GM23338 (cell line): ENCODE measurements around the gene CDK1. TPM values are rescaled to one million over a fixed set of nuclear protein-coding genes. Genes with fewer than 3 reads are reported as not detected.
A peak's percentile ranks its signal among the peaks of the same experiment; 100 is the strongest.

Experiments
- ATAC-seq: fragments of 200-7000 bp; cut with Tn5 transposase; 3 replicates; pipeline ENCODE4 v1.9.1; 2020
- DNase-seq: peaks from one replicate; pipeline ENCODE4 v3.0.0-alpha.2; 2015; ENCODE audit warnings: low spot score
- H2AFZ ChIP-seq: fragments of 200-600 bp; sonication (generic); 2 replicates; pipeline ENCODE4 v1.8.0; 2016; ENCODE audit warnings: antibody characterized with exemption, mild to moderate bottlenecking, moderate library complexity
- H3F3A ChIP-seq: fragments of 200-600 bp; sonication (generic); replicated peaks from 2 replicates; pipeline ENCODE4 v1.8.0; 2017; ENCODE audit warnings: antibody characterized with exemption, mixed run types, low read depth
- H3K27ac ChIP-seq: fragments of 200-600 bp; sonication (generic); 2 replicates; pipeline ENCODE4 v1.6.1; 2016; ENCODE audit warnings: low read depth
- H3K27me3 ChIP-seq: fragments of 200-600 bp; sonication (generic); 2 replicates; pipeline ENCODE4 v1.8.0; 2016; ENCODE audit warnings: mild to moderate bottlenecking, mixed run types, moderate library complexity; ENCODE audit not compliant: insufficient read depth
- H3K36me3 ChIP-seq: fragments of 200-600 bp; sonication (generic); 2 replicates; pipeline ENCODE4 v1.8.0; 2016; ENCODE audit warnings: mild to moderate bottlenecking; ENCODE audit not compliant: insufficient read depth
- H3K4me1 ChIP-seq: fragments of 200-600 bp; sonication (generic); 2 replicates; pipeline ENCODE4 v1.8.0; 2016; ENCODE audit warnings: mild to moderate bottlenecking, moderate library complexity; ENCODE audit not compliant: insufficient read depth
- H3K4me2 ChIP-seq: fragments of 200-600 bp; sonication (generic); 2 replicates; pipeline ENCODE4 v1.7.1; 2017; ENCODE audit warnings: mixed run types
- H3K4me3 ChIP-seq: fragments of 200-600 bp; sonication (generic); 2 replicates; pipeline ENCODE4 v1.6.1; 2016; ENCODE audit warnings: mixed run types
- H3K79me2 ChIP-seq: fragments of 200-600 bp; sonication (generic); replicated peaks from 2 replicates; pipeline ENCODE4 v1.8.0; 2017; ENCODE audit warnings: mild to moderate bottlenecking; ENCODE audit not compliant: insufficient read depth
- H3K9me2 ChIP-seq: fragments of 200-600 bp; sonication (generic); 2 replicates; pipeline ENCODE4 v1.8.0; 2017; ENCODE audit not compliant: insufficient read depth
- H4K20me1 ChIP-seq: fragments of 200-600 bp; sonication (generic); replicated peaks from 2 replicates; pipeline ENCODE4 v1.8.0; 2017; ENCODE audit warnings: mild to moderate bottlenecking; ENCODE audit not compliant: insufficient read depth
- H3K27ac Mint-ChIP-seq: 2 replicates; pipeline ENCODE4 v1.8.0; 2020; ENCODE audit warnings: inconsistent platforms, mild to moderate bottlenecking, moderate library complexity, mixed read lengths
- H3K27me3 Mint-ChIP-seq: 3 replicates; pipeline ENCODE4 v1.8.0; 2022; ENCODE audit warnings: low read depth, mild to moderate bottlenecking, moderate library complexity, mixed read lengths, inconsistent platforms; ENCODE audit not compliant: insufficient read depth, poor library complexity
- H3K36me3 Mint-ChIP-seq: 3 replicates; pipeline ENCODE4 v1.8.0; 2021; ENCODE audit warnings: low read depth, mild to moderate bottlenecking, inconsistent platforms, moderate library complexity, mixed read lengths
- H3K4me1 Mint-ChIP-seq: 3 replicates; pipeline ENCODE4 v1.8.0; 2020; ENCODE audit warnings: mild to moderate bottlenecking, inconsistent platforms, mixed read lengths
- H3K4me3 Mint-ChIP-seq: 3 replicates; pipeline ENCODE4 v1.8.0; 2021; ENCODE audit warnings: moderate library complexity, mild to moderate bottlenecking, inconsistent platforms, mixed read lengths
- H3K9me3 Mint-ChIP-seq: 3 replicates; pipeline ENCODE4 v1.8.0; 2020; ENCODE audit warnings: moderate library complexity, mild to moderate bottlenecking, inconsistent platforms, mixed read lengths
- CREB1 ChIP-seq: fragments of 250-450 bp; sonication (Bioruptor Pico); IDR thresholded peaks from 2 replicates; pipeline ENCODE4 v1.5.0; 2020; ENCODE audit warnings: low read depth, mild to moderate bottlenecking, moderate library complexity
- EZH2 ChIP-seq: fragments of 200-600 bp; sonication (generic); IDR thresholded peaks from one replicate; pipeline ENCODE4 v1.8.0; 2017; ENCODE audit warnings: antibody characterized with exemption, mild to moderate bottlenecking, low read depth; ENCODE audit not compliant: unreplicated experiment
- EZH2phosphoT487 ChIP-seq: fragments of 200-600 bp; sonication (generic); IDR thresholded peaks from one replicate; pipeline ENCODE4 v1.8.1; 2018; ENCODE audit warnings: antibody characterized with exemption; ENCODE audit not compliant: unreplicated experiment
- JUNB ChIP-seq: IDR thresholded peaks from one replicate; pipeline ENCODE4 v1.6.1; 2016; ENCODE audit warnings: antibody characterized with exemption; ENCODE audit not compliant: unreplicated experiment
- NANOG ChIP-seq: IDR thresholded peaks from 2 replicates; pipeline ENCODE4 v1.6.1; 2016; ENCODE audit warnings: antibody characterized with exemption, borderline replicate concordance
- POLR2AphosphoS5 ChIP-seq: IDR thresholded peaks from 2 replicates; pipeline ENCODE4 v1.6.1; 2016; ENCODE audit warnings: antibody characterized with exemption, low read depth
- STAT1 ChIP-seq: IDR thresholded peaks from one replicate; pipeline ENCODE4 v1.6.1; 2016; ENCODE audit warnings: antibody characterized with exemption; ENCODE audit not compliant: unreplicated experiment
- ZNF114 ChIP-seq: fragments of 250-450 bp; sonication (Bioruptor Pico); IDR thresholded peaks from 2 replicates; pipeline ENCODE4 v1.5.0; 2020; ENCODE audit warnings: mild to moderate bottlenecking, moderate library complexity
- ZNF331 ChIP-seq: fragments of 250-450 bp; sonication (Bioruptor Pico); IDR thresholded peaks from 2 replicates; pipeline ENCODE4 v1.5.0; 2020; ENCODE audit warnings: low read depth, mild to moderate bottlenecking, moderate library complexity
- polyA plus RNA-seq: library from polyadenylated mRNA; unstranded; fragments of >200 nt; fragmentation: Nextera tagmentation; extraction: Ambion mirVana; gene quantifications from 2 replicates; pipeline ENCODE4 v1.2.1, GENCODE V29; 2016
- total RNA-seq: library from RNA; depleted of rRNA; stranded (reverse); fragments of >200 nt; shearing (Covaris generic); gene quantifications from 2 replicates; pipeline ENCODE4 v1.2.3, GENCODE V29; 2014
- TF ChIP-seq, protein P1 (sequence below), 2 experiments: fragments of 200-600 bp in 1 of 2; sonication (generic) in 1 of 2; conservative IDR thresholded peaks; 2 replicates each; pipeline versions ENCODE4 v1.5.1 to v1.6.1; 2016 to 2017; ENCODE audit warnings: antibody characterized with exemption in 2 of 2, low read depth in 2 of 2, mild to moderate bottlenecking in 2 of 2, moderate library complexity in 1 of 2
- TF ChIP-seq, protein P2 (sequence below): IDR thresholded peaks from 2 replicates; pipeline ENCODE4 v1.6.1; 2016; ENCODE audit warnings: antibody characterized with exemption
- TF ChIP-seq, protein P3 (sequence below): IDR thresholded peaks from one replicate; pipeline ENCODE4 v1.6.1; 2018; ENCODE audit warnings: antibody characterized with exemption; ENCODE audit not compliant: unreplicated experiment
- TF ChIP-seq, protein P4 (sequence below): fragments of 250-450 bp; sonication (Bioruptor Pico); IDR thresholded peaks from 2 replicates; pipeline ENCODE4 v1.5.0; 2020; ENCODE audit warnings: mild to moderate bottlenecking, moderate library complexity

The CDK1 gene
- total and polyA plus RNA-seq, 2 experiments from 2014 or later = 165 to 166 TPM

DNA sequence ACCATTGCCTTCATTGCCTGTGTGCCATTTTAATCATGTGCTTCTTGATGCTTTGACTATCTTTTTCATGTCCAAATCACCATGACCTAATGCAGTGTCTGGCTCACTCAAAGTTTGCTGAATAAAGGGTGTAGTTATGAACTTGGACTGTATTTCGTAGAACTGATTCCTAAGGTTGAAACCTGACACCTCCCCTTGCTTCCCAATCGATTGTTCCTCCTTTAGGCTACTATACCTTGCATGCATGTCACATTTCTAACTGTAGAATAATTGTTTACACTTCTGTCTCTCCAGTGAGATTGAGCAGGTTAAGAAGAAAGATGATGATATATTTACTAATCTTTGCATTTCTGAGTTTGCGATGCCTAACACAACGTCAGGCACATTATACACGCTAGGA is 41.0 kb upstream of the CDK1 start:
- Histone ChIP-seq H3K4me1 (peaks cover 32% of the 10 kb centered on the region), H2AFZ (no peak overlapping the region), H4K20me1 (no peaks in the 10 kb centered on the region), H3K36me3 (no peaks in the 10 kb centered on the region), H3K27ac (no peak overlapping the region), H3K79me2 (no peaks in the 10 kb centered on the region), H3K4me2 (no peak overlapping the region), H3F3A (no peaks in the 10 kb centered on the region), H3K9me2 (0 out of 2 replicates have a peak, but pooled peaks cover 3% of the 10 kb centered on the region), H3K4me3 (no peak overlapping the region), H3K27me3 (peaks cover 5% of the 10 kb centered on the region; the same call in 1 of the 2 replicates)
- DNase-seq (peak; percentile 13), ATAC-seq (no peak)
- Mint-ChIP-seq H3K4me3 (no peak overlapping the region), H3K9me3 (no peaks in the 10 kb centered on the region), H3K27ac (no peak overlapping the region), H3K36me3 (no peaks in the 10 kb centered on the region), H3K27me3 (peaks cover 5% of the 10 kb centered on the region), H3K4me1 (peaks cover 7% of the 10 kb centered on the region)
- TF ChIP-seq, protein P1, sequence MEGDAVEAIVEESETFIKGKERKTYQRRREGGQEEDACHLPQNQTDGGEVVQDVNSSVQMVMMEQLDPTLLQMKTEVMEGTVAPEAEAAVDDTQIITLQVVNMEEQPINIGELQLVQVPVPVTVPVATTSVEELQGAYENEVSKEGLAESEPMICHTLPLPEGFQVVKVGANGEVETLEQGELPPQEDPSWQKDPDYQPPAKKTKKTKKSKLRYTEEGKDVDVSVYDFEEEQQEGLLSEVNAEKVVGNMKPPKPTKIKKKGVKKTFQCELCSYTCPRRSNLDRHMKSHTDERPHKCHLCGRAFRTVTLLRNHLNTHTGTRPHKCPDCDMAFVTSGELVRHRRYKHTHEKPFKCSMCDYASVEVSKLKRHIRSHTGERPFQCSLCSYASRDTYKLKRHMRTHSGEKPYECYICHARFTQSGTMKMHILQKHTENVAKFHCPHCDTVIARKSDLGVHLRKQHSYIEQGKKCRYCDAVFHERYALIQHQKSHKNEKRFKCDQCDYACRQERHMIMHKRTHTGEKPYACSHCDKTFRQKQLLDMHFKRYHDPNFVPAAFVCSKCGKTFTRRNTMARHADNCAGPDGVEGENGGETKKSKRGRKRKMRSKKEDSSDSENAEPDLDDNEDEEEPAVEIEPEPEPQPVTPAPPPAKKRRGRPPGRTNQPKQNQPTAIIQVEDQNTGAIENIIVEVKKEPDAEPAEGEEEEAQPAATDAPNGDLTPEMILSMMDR (conservative IDR thresholded peaks at IDR 0.05; ENCODE audit: low read depth in 2 of 2) = no peak
- TF ChIP-seq CREB1 (no peak), ZNF114 (CRISPR knock-in tag) (no peak), POLR2AphosphoS5 (no peak), NANOG (no peak), STAT1 (no peak), EZH2 (no peak), EZH2phosphoT487 (no peak), JUNB (no peak), ZNF331 (CRISPR knock-in tag) (no peak)
- TF ChIP-seq, protein P2, sequence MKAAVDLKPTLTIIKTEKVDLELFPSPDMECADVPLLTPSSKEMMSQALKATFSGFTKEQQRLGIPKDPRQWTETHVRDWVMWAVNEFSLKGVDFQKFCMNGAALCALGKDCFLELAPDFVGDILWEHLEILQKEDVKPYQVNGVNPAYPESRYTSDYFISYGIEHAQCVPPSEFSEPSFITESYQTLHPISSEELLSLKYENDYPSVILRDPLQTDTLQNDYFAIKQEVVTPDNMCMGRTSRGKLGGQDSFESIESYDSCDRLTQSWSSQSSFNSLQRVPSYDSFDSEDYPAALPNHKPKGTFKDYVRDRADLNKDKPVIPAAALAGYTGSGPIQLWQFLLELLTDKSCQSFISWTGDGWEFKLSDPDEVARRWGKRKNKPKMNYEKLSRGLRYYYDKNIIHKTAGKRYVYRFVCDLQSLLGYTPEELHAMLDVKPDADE = no peak
- TF ChIP-seq, protein P3, sequence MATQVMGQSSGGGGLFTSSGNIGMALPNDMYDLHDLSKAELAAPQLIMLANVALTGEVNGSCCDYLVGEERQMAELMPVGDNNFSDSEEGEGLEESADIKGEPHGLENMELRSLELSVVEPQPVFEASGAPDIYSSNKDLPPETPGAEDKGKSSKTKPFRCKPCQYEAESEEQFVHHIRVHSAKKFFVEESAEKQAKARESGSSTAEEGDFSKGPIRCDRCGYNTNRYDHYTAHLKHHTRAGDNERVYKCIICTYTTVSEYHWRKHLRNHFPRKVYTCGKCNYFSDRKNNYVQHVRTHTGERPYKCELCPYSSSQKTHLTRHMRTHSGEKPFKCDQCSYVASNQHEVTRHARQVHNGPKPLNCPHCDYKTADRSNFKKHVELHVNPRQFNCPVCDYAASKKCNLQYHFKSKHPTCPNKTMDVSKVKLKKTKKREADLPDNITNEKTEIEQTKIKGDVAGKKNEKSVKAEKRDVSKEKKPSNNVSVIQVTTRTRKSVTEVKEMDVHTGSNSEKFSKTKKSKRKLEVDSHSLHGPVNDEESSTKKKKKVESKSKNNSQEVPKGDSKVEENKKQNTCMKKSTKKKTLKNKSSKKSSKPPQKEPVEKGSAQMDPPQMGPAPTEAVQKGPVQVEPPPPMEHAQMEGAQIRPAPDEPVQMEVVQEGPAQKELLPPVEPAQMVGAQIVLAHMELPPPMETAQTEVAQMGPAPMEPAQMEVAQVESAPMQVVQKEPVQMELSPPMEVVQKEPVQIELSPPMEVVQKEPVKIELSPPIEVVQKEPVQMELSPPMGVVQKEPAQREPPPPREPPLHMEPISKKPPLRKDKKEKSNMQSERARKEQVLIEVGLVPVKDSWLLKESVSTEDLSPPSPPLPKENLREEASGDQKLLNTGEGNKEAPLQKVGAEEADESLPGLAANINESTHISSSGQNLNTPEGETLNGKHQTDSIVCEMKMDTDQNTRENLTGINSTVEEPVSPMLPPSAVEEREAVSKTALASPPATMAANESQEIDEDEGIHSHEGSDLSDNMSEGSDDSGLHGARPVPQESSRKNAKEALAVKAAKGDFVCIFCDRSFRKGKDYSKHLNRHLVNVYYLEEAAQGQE = no peak
- TF ChIP-seq, protein P4, sequence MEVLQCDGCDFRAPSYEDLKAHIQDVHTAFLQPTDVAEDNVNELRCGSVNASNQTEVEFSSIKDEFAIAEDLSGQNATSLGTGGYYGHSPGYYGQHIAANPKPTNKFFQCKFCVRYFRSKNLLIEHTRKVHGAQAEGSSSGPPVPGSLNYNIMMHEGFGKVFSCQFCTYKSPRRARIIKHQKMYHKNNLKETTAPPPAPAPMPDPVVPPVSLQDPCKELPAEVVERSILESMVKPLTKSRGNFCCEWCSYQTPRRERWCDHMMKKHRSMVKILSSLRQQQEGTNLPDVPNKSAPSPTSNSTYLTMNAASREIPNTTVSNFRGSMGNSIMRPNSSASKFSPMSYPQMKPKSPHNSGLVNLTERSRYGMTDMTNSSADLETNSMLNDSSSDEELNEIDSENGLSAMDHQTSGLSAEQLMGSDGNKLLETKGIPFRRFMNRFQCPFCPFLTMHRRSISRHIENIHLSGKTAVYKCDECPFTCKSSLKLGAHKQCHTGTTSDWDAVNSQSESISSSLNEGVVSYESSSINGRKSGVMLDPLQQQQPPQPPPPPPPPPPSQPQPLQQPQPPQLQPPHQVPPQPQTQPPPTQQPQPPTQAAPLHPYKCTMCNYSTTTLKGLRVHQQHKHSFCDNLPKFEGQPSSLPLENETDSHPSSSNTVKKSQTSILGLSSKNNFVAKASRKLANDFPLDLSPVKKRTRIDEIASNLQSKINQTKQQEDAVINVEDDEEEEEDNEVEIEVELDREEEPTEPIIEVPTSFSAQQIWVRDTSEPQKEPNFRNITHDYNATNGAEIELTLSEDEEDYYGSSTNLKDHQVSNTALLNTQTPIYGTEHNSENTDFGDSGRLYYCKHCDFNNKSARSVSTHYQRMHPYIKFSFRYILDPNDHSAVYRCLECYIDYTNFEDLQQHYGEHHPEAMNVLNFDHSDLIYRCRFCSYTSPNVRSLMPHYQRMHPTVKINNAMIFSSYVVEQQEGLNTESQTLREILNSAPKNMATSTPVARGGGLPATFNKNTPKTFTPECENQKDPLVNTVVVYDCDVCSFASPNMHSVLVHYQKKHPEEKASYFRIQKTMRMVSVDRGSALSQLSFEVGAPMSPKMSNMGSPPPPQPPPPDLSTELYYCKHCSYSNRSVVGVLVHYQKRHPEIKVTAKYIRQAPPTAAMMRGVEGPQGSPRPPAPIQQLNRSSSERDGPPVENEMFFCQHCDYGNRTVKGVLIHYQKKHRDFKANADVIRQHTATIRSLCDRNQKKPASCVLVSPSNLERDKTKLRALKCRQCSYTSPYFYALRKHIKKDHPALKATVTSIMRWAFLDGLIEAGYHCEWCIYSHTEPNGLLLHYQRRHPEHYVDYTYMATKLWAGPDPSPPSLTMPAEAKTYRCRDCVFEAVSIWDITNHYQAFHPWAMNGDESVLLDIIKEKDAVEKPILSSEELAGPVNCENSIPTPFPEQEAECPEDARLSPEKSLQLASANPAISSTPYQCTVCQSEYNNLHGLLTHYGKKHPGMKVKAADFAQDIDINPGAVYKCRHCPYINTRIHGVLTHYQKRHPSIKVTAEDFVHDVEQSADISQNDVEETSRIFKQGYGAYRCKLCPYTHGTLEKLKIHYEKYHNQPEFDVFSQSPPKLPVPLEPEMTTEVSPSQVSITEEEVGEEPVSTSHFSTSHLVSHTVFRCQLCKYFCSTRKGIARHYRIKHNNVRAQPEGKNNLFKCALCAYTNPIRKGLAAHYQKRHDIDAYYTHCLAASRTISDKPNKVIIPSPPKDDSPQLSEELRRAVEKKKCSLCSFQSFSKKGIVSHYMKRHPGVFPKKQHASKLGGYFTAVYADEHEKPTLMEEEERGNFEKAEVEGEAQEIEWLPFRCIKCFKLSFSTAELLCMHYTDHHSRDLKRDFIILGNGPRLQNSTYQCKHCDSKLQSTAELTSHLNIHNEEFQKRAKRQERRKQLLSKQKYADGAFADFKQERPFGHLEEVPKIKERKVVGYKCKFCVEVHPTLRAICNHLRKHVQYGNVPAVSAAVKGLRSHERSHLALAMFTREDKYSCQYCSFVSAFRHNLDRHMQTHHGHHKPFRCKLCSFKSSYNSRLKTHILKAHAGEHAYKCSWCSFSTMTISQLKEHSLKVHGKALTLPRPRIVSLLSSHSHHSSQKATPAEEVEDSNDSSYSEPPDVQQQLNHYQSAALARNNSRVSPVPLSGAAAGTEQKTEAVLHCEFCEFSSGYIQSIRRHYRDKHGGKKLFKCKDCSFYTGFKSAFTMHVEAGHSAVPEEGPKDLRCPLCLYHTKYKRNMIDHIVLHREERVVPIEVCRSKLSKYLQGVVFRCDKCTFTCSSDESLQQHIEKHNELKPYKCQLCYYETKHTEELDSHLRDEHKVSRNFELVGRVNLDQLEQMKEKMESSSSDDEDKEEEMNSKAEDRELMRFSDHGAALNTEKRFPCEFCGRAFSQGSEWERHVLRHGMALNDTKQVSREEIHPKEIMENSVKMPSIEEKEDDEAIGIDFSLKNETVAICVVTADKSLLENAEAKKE (CRISPR knock-in tag) = no peak
